HCEC 1CT (cell line): ENCODE data around the gene PGF.
A peak's percentile ranks its signal among the peaks of the same experiment; 100 is the strongest.

Experiments used
- DNase-seq: peaks from one replicate; pipeline ENCODE4 v3.0.0-alpha.2; 2017

The PGF gene

GRCh38 chr14:74977901-74978385 is 22.5 kb upstream of the PGF start:
- DNase-seq: no peak

GRCh38 chr14:74977164-74977900 is 21.9 kb upstream of the PGF start:
- no peak for DNase-seq

- no peak for DNase-seq
These were observed 21.1 kb upstream of the PGF start for GRCh38 chr14:74976264-74977113.

GRCh38 chr14:74975059-74975810 is 19.8 kb upstream of the PGF start:
- DNase-seq: no peak

- DNase-seq: no peak
These were observed 19.1 kb upstream of the PGF start for GRCh38 chr14:74974364-74975058.

GRCh38 chr14:74973905-74974363 is 18.5 kb upstream of the PGF start:
- no peak for DNase-seq

GRCh38 chr14:74973003-74973653 is 17.7 kb upstream of the PGF start:
- no peak for DNase-seq

GRCh38 chr14:74968811-74969210 is 13.4 kb upstream of the PGF start:
- no peak for DNase-seq

- no peak for DNase-seq
These were observed 10.2 kb upstream of the PGF start for GRCh38 chr14:74965486-74966153.

GRCh38 chr14:74964787-74965485 is 9.5 kb upstream of the PGF start:
- DNase-seq: peak; percentile 33

- no peak for DNase-seq
These were observed 8.4 kb upstream of the PGF start for GRCh38 chr14:74963705-74964271.

GRCh38 chr14:74963178-74963704 is 7.8 kb upstream of the PGF start:
- no peak for DNase-seq

GRCh38 chr14:74962493-74962892 is 7.1 kb upstream of the PGF start:
- DNase-seq: no peak

GRCh38 chr14:74962046-74962445 is 6.6 kb upstream of the PGF start:
- no peak for DNase-seq

- no peak for DNase-seq
These were observed 6.0 kb upstream of the PGF start for GRCh38 chr14:74961238-74961911.

GRCh38 chr14:74960736-74961135 is 5.3 kb upstream of the PGF start:
- no peak for DNase-seq

GRCh38 chr14:74959596-74960180 is 4.3 kb upstream of the PGF start:
- no peak for DNase-seq

GRCh38 chr14:74956280-74957072 is 1.1 kb upstream of the PGF start:
- DNase-seq: no peak

- DNase-seq: no peak
These were observed 556 bp upstream of the PGF start for GRCh38 chr14:74956027-74956279.
